SK-N-SH (cell line): ENCODE measurements around the gene FUT7. TPM values are rescaled to one million over a fixed set of nuclear protein-coding genes. Genes with fewer than 3 reads are reported as not detected.

Experiments
- CTCF ChIA-PET: fragments of 300-600, 350-600 bp; formaldehyde crosslinking; extraction: SDS; loops from one replicate; lab custom pipeline; 2021; lab: Yijun Ruan, JAX
- POLR2A ChIA-PET: fragments of 350-600 bp; sonication (Branson Sonifier 250); formaldehyde crosslinking; extraction: SDS; loops from one replicate; lab custom pipeline; 2020; ENCODE audit warnings: antibody characterized with exemption, inconsistent platforms; lab: Yijun Ruan, JAX
- DNase-seq: peaks from one replicate; pipeline ENCODE4 v3.0.0; 2012
- H2AFZ ChIP-seq: fragments of 200-600 bp; sonication (generic); 2 replicates; pipeline ENCODE4 v1.8.1; 2016; ENCODE audit warnings: antibody characterized with exemption, mild to moderate bottlenecking, low read depth
- H3F3A ChIP-seq: fragments of 200-600 bp; sonication (generic); replicated peaks from 2 replicates; pipeline ENCODE3; 2016; ENCODE audit warnings: antibody characterized with exemption, mild to moderate bottlenecking; ENCODE audit not compliant: insufficient read depth
- H3K27ac ChIP-seq, 2 experiments: fragments of 200-500 bp in 1 of 2; fragments of 200-600 bp in 1 of 2; sonication (Bioruptor generic) in 1 of 2; sonication (generic), shearing (Covaris generic) in 1 of 2; 2 replicates each; pipeline versions ENCODE4 v1.5.1 to v1.6.1; 2014 to 2016; ENCODE audit warnings: low read depth in 2 of 2, inconsistent platforms in 1 of 2, low read length in 1 of 2, mild to moderate bottlenecking in 1 of 2, mixed read lengths in 1 of 2
- H3K27me3 ChIP-seq: fragments of 200-600 bp; sonication (generic), shearing (Covaris generic); 2 replicates; pipeline ENCODE4 v1.6.1; 2016; ENCODE audit warnings: mixed run types; ENCODE audit not compliant: insufficient read depth
- H3K36me3 ChIP-seq, 2 experiments: fragments of 200-500 bp in 1 of 2; fragments of 200-600 bp in 1 of 2; sonication (Bioruptor generic) in 1 of 2; sonication (generic) in 1 of 2; replicated peaks in 1 of 2; 2 replicates each; pipeline versions ENCODE3 to v1.5.1; 2014 to 2016; ENCODE audit warnings: low read length in 1 of 2, mild to moderate bottlenecking in 1 of 2; ENCODE audit not compliant: insufficient read depth in 2 of 2, control insufficient read depth in 1 of 2
- H3K4me1 ChIP-seq, 2 experiments: fragments of 200-500 bp in 1 of 2; fragments of 200-600 bp in 1 of 2; sonication (Bioruptor generic) in 1 of 2; sonication (generic), shearing (Covaris generic) in 1 of 2; 2 replicates each; pipeline versions ENCODE4 v1.5.1 to v1.6.1; 2014 to 2016; ENCODE audit warnings: low read depth in 1 of 2, low read length in 1 of 2, mixed run types in 1 of 2; ENCODE audit not compliant: insufficient read depth in 2 of 2, control insufficient read depth in 1 of 2
- H3K4me2 ChIP-seq: fragments of 200-600 bp; sonication (generic), shearing (Covaris generic); 2 replicates; pipeline ENCODE4 v1.6.1; 2017; ENCODE audit warnings: mixed run types
- H3K4me3 ChIP-seq, 2 experiments: fragments of 200-500 bp in 1 of 2; fragments of 200-600 bp in 1 of 2; sonication (Bioruptor generic) in 1 of 2; sonication (generic), shearing (Covaris generic) in 1 of 2; 2 replicates each; pipeline versions ENCODE4 v1.5.1 to v1.8.1; 2014 to 2016; ENCODE audit warnings: low read depth in 2 of 2, inconsistent platforms in 1 of 2, low read length in 1 of 2, mild to moderate bottlenecking in 1 of 2, mixed read lengths in 1 of 2, moderate library complexity in 1 of 2
- H3K79me2 ChIP-seq: fragments of 200-600 bp; sonication (generic); 2 replicates; pipeline ENCODE4 v1.8.1; 2017; ENCODE audit warnings: mild to moderate bottlenecking; ENCODE audit not compliant: insufficient read depth
- H3K9ac ChIP-seq: fragments of 200-600 bp; sonication (generic); 2 replicates; pipeline ENCODE4 v1.6.1; 2017; ENCODE audit warnings: mixed run types
- H3K9me2 ChIP-seq: fragments of 200-600 bp; sonication (generic); 2 replicates; pipeline ENCODE4 v1.6.1; 2017; ENCODE audit warnings: mixed run types
- H3K9me3 ChIP-seq: fragments of 200-600 bp; sonication (generic); 2 replicates; pipeline ENCODE4 v1.6.1; 2017; ENCODE audit warnings: mixed run types, mild to moderate bottlenecking, moderate library complexity
- H4K20me1 ChIP-seq: fragments of 200-600 bp; sonication (generic); 2 replicates; pipeline ENCODE4 v1.6.1; 2017; ENCODE audit warnings: mild to moderate bottlenecking, mixed run types; ENCODE audit not compliant: insufficient read depth
- CHD2 ChIP-seq: fragments of 150-350 bp; IDR thresholded peaks from 2 replicates; pipeline ENCODE4 v1.6.1; 2018; ENCODE audit warnings: low read length; ENCODE audit not compliant: partially characterized antibody
- ELF1 ChIP-seq: IDR thresholded peaks from 2 replicates; pipeline ENCODE4 v1.4.0; 2012
- EP300 ChIP-seq, 2 experiments: IDR thresholded peaks; 2 replicates each; pipeline versions ENCODE4 v1.4.0 to v1.6.1; 2012; ENCODE audit warnings: borderline replicate concordance in 1 of 2, low read depth in 1 of 2, low read length in 1 of 2
- FOXJ3 ChIP-seq: sonication (generic); formaldehyde crosslinking; IDR thresholded peaks from 2 replicates; pipeline ENCODE4 v1.5.1; 2020; ENCODE audit warnings: mild to moderate bottlenecking, missing genetic modification reagents
- FOXM1 ChIP-seq: IDR thresholded peaks from 2 replicates; pipeline ENCODE4 v1.4.0; 2012; ENCODE audit warnings: low read depth, mild to moderate bottlenecking
- GABPA ChIP-seq: IDR thresholded peaks from 2 replicates; pipeline ENCODE4 v1.4.0; 2012; ENCODE audit warnings: low read depth, mild to moderate bottlenecking
- GATA2 ChIP-seq: sonication (generic); formaldehyde crosslinking; IDR thresholded peaks from 2 replicates; pipeline ENCODE4 v1.5.0; 2020; ENCODE audit warnings: mild to moderate bottlenecking, missing genetic modification reagents
- IRF3 ChIP-seq: fragments of 150-350 bp; IDR thresholded peaks from 2 replicates; pipeline ENCODE4 v1.6.1; 2016; ENCODE audit warnings: mild to moderate bottlenecking, low read depth, low read length
- JUND ChIP-seq: IDR thresholded peaks from 2 replicates; pipeline ENCODE4 v1.4.0; 2012
- MEF2A ChIP-seq: IDR thresholded peaks from 2 replicates; pipeline ENCODE4 v1.4.0; 2012; ENCODE audit warnings: low read depth, borderline replicate concordance
- NFIC ChIP-seq: IDR thresholded peaks from 2 replicates; pipeline ENCODE4 v1.4.0; 2012; ENCODE audit warnings: borderline replicate concordance
- NRF1 ChIP-seq: IDR thresholded peaks from 2 replicates; pipeline ENCODE4 v1.6.1; 2012; ENCODE audit warnings: low read depth, mild to moderate bottlenecking, low read length
- PBX3 ChIP-seq: IDR thresholded peaks from 2 replicates; pipeline ENCODE4; 2012
- POLR2AphosphoS5 ChIP-seq: IDR thresholded peaks from 2 replicates; pipeline ENCODE4 v1.6.1; 2012; ENCODE audit warnings: low read depth, low read length
- RAD21 ChIP-seq: IDR thresholded peaks from 2 replicates; pipeline ENCODE4 v1.6.1; 2012; ENCODE audit warnings: mild to moderate bottlenecking, low read length
- REST ChIP-seq: IDR thresholded peaks from 2 replicates; pipeline ENCODE4 v1.6.1; 2012; ENCODE audit warnings: mild to moderate bottlenecking, low read depth, low read length, moderate library complexity
- RFX5 ChIP-seq: IDR thresholded peaks from 2 replicates; pipeline ENCODE4 v1.6.1; 2012; ENCODE audit warnings: mild to moderate bottlenecking, improper control_type of control experiment, low read length
- RXRA ChIP-seq: IDR thresholded peaks from 2 replicates; pipeline ENCODE4 v1.4.0; 2012; ENCODE audit warnings: low read depth, mild to moderate bottlenecking, borderline replicate concordance
- SIN3A ChIP-seq: IDR thresholded peaks from 2 replicates; pipeline ENCODE4 v1.6.1; 2012; ENCODE audit warnings: low read depth, mild to moderate bottlenecking, low read length, moderate library complexity, borderline replicate concordance
- TAF1 ChIP-seq: IDR thresholded peaks from 2 replicates; pipeline ENCODE4 v1.6.1; 2012; ENCODE audit warnings: low read depth, mild to moderate bottlenecking, low read length, moderate library complexity, borderline replicate concordance
- TCF12 ChIP-seq: IDR thresholded peaks from 2 replicates; pipeline ENCODE4 v1.4.0; 2012
- TEAD4 ChIP-seq: IDR thresholded peaks from 2 replicates; pipeline ENCODE4 v1.4.0; 2012; ENCODE audit warnings: mild to moderate bottlenecking, borderline replicate concordance; ENCODE audit not compliant: insufficient read depth
- USF1 ChIP-seq: IDR thresholded peaks from 2 replicates; pipeline ENCODE4 v1.4.0; 2012; ENCODE audit warnings: low read depth, borderline replicate concordance
- WGBS: methylation state at CpG from one replicate; pipeline ENCODE4 v1.1.6; 2017; ENCODE audit warnings: low lambda C conversion rate; 5-methylcytosine and 5-hydroxymethylcytosine counted together
- polyA plus RNA-seq, 3 experiments: library from polyadenylated mRNA; depleted of rRNA; stranded (reverse); fragments of >200 nt; gene quantifications; 2 replicates each; pipeline ENCODE4 v1.2.3, GENCODE V29; 2012

Gene FUT7
- polyA plus RNA-seq, 1 of the 3 experiments (the other 2 are of a cell fraction): not detected

- Histone ChIP-seq H3K4me2 (no peak overlapping the region), H3K27me3 (no peaks in the 10 kb centered on the region), H2AFZ (no peak overlapping the region), H3F3A (no peaks in the 10 kb centered on the region), H3K36me3 (peaks cover 0 to 23% of the 10 kb centered on the region in 2 experiments), H3K4me1 (no peaks in the 10 kb centered on the region), H3K27ac (no peak overlapping the region), H3K9me3 (no peaks in the 10 kb centered on the region), H3K79me2 (no peaks in the 10 kb centered on the region), H3K4me3 (no peak overlapping the region), H4K20me1 (no peaks in the 10 kb centered on the region), H3K9me2 (no peaks in the 10 kb centered on the region), H3K9ac (no peak overlapping the region)
- POLR2A ChIA-PET: no interaction called here
- TF ChIP-seq REST (no peak), POLR2AphosphoS5 (no peak), FOXJ3 (CRISPR knock-in tag) (no peak), RAD21 (no peak), TCF12 (no peak), TEAD4 (no peak)
- DNase-seq: no peak
- CTCF ChIA-PET: interaction anchor here (0.9 to 1.6 kb wide), 2 partner anchors 16 to 36 kb away, joined by 3 to 6 read pairs; partner anchors contain the start of gene PTGDS
- WGBS: 97% methylated on average over 10 of the region's 20 CpGs
These were observed 18.3 kb downstream of the FUT7 start for GRCh38 chr9:137013571-137013940.

GRCh38 chr9:137012694-137013570, 19.0 kb downstream of the FUT7 start:
- H3K9me2 ChIP-seq: no peaks in the 10 kb centered on the region
- H3K36me3 ChIP-seq: peaks cover 0 to 23% of the 10 kb centered on the region in 2 experiments
- H3F3A ChIP-seq: no peaks in the 10 kb centered on the region
- H3K4me2 ChIP-seq: no peak overlapping the region
- H3K79me2 ChIP-seq: no peaks in the 10 kb centered on the region
- no peaks in the 10 kb centered on the region for H4K20me1 ChIP-seq
- no peaks in the 10 kb centered on the region for H3K4me1 ChIP-seq
- ChIA-PET CTCF (interaction anchor here (0.9 to 2.2 kb wide), 5 partner anchors 16 to 36 kb away, joined by 3 to 10 read pairs (median 3); partner anchors contain the start of gene PTGDS), POLR2A (no interaction called here)
- H3K9ac ChIP-seq: no peak overlapping the region
- no peak overlapping the region for H3K27ac ChIP-seq
- no peak overlapping the region for H2AFZ ChIP-seq
- 95% methylated on average over 41 of the region's 67 CpGs for WGBS
- no peaks in the 10 kb centered on the region for H3K9me3 ChIP-seq
- DNase-seq: peak; percentile 63
- no peak overlapping the region for H3K4me3 ChIP-seq
- H3K27me3 ChIP-seq: no peaks in the 10 kb centered on the region
- TF ChIP-seq EP300 (IDR thresholded peaks at IDR 0.05; ENCODE audit: borderline replicate concordance in 1 of 2, low read depth in 1 of 2, low read length in 1 of 2) (no peak), NRF1 (no peak), TAF1 (no peak), RXRA (no peak), ELF1 (no peak), GATA2 (CRISPR knock-in tag) (no peak), MEF2A (no peak), GABPA (no peak), PBX3 (no peak), FOXM1 (no peak), NFIC (no peak), SIN3A (no peak), RFX5 (no peak), IRF3 (no peak), CHD2 (no peak), JUND (no peak), FOXJ3 (CRISPR knock-in tag) (no peak), USF1 (no peak)
